ENCODE results near the gene LY86. TPM values are rescaled to one million over a fixed set of nuclear protein-coding genes. Genes with fewer than 3 reads are reported as not detected.

LY86 gene
- total and polyA plus RNA-seq, 9 of the 15 experiments (the other 6 are each of a cell fraction or from before 2014, with no cell fraction given) = 0.08 to 0.20 TPM; not detected in 7

- TF ChIP-seq, protein P1, sequence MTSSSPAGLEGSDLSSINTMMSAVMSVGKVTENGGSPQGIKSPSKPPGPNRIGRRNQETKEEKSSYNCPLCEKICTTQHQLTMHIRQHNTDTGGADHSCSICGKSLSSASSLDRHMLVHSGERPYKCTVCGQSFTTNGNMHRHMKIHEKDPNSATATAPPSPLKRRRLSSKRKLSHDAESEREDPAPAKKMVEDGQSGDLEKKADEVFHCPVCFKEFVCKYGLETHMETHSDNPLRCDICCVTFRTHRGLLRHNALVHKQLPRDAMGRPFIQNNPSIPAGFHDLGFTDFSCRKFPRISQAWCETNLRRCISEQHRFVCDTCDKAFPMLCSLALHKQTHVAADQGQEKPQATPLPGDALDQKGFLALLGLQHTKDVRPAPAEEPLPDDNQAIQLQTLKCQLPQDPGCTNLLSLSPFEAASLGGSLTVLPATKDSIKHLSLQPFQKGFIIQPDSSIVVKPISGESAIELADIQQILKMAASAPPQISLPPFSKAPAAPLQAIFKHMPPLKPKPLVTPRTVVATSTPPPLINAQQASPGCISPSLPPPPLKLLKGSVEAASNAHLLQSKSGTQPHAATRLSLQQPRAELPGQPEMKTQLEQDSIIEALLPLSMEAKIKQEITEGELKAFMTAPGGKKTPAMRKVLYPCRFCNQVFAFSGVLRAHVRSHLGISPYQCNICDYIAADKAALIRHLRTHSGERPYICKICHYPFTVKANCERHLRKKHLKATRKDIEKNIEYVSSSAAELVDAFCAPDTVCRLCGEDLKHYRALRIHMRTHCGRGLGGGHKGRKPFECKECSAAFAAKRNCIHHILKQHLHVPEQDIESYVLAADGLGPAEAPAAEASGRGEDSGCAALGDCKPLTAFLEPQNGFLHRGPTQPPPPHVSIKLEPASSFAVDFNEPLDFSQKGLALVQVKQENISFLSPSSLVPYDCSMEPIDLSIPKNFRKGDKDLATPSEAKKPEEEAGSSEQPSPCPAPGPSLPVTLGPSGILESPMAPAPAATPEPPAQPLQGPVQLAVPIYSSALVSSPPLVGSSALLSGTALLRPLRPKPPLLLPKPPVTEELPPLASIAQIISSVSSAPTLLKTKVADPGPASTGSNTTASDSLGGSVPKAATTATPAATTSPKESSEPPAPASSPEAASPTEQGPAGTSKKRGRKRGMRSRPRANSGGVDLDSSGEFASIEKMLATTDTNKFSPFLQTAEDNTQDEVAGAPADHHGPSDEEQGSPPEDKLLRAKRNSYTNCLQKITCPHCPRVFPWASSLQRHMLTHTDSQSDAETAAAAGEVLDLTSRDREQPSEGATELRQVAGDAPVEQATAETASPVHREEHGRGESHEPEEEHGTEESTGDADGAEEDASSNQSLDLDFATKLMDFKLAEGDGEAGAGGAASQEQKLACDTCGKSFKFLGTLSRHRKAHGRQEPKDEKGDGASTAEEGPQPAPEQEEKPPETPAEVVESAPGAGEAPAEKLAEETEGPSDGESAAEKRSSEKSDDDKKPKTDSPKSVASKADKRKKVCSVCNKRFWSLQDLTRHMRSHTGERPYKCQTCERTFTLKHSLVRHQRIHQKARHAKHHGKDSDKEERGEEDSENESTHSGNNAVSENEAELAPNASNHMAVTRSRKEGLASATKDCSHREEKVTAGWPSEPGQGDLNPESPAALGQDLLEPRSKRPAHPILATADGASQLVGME (CRISPR knock-in tag; IDR thresholded peaks at IDR 0.05) = no peak
- TF ChIP-seq ZNF324 (CRISPR knock-in tag; IDR thresholded peaks at IDR 0.05) (no peak), SIX5 (IDR thresholded peaks at IDR 0.05; ENCODE audit: borderline replicate concordance in 1 of 2, insufficient read depth in 1 of 2, low read depth in 1 of 2, low read length in 2 of 2) (no peak), PCBP2 (IDR thresholded peaks at IDR 0.05; ENCODE audit: low read depth, low read length, poor library complexity, severe bottlenecking) (no peak)
Observed at GRCh38 chr6:6581054-6581453, 7.5 kb upstream of the LY86 start (continued).

DNA sequence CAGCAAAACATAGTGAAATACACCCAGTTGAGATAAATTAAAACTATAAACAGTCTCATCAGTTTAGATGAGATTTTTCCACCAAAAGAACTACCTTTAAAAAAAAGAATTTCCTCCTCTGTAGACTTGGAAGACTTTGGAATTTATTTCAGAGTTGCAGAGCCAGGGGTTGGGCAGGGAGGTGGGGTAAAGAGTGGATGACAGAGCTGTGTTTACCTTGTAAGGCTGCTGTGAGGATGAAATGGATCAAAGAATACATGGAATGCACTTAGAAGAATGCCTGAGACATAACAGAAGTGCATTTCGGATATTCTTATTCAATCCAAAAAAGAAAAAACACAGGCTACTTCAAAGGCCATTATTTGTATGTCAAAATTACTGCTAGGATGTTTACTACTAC is 6.4 kb upstream of the LY86 start:
- WGBS (ENCODE audit: insufficient coverage, low coverage, missing lambda C conversion rate) = 0% methylated on average over 1 of the region's 1 CpG
- TF ChIP-seq ZNF175 (CRISPR knock-in tag; IDR thresholded peaks at IDR 0.05; ENCODE audit: low read depth) (no peak), ASH1L (IDR thresholded peaks at IDR 0.05; ENCODE audit: borderline replicate concordance, low read depth, partially characterized antibody) (no peak), MYC (IDR thresholded peaks at IDR 0.05; ENCODE audit: low read depth, low read length) (no peak), MYC (CRISPR knock-in tag; IDR thresholded peaks at IDR 0.05; ENCODE audit: borderline replicate concordance, low read depth) (no peak), E2F1 (CRISPR knock-in tag; IDR thresholded peaks at IDR 0.05) (no peak), ZNF174 (CRISPR knock-in tag; IDR thresholded peaks at IDR 0.05) (no peak), KLF13 (tag; IDR thresholded peaks at IDR 0.05; ENCODE audit: borderline replicate concordance, low read depth) (no peak)
- TF ChIP-seq, protein P2, sequence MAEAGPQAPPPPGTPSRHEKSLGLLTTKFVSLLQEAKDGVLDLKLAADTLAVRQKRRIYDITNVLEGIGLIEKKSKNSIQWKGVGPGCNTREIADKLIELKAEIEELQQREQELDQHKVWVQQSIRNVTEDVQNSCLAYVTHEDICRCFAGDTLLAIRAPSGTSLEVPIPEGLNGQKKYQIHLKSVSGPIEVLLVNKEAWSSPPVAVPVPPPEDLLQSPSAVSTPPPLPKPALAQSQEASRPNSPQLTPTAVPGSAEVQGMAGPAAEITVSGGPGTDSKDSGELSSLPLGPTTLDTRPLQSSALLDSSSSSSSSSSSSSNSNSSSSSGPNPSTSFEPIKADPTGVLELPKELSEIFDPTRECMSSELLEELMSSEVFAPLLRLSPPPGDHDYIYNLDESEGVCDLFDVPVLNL (CRISPR knock-in tag; IDR thresholded peaks at IDR 0.05; ENCODE audit: low read depth) = no peak

More for the DNA sequence above, 6.4 kb upstream of the LY86 start:
- H4K20me1 ChIP-seq (replicated peaks; ENCODE audit: control insufficient read depth, insufficient read depth, low read length) = no peaks in the 10 kb centered on the region
- no TSS peak for BruUV-seq (replicated peaks)
- H3K36me3 ChIP-seq (ENCODE audit: control insufficient read depth, insufficient read depth, low read length) = no peaks in the 10 kb centered on the region
- no peaks in the 10 kb centered on the region for H3K9me1 ChIP-seq (ENCODE audit: control insufficient read depth, insufficient read depth, low read length)
- ChIA-PET CTCF (ENCODE audit: low intra/inter-chr PET ratio) (no interaction called here), POLR2A (no interaction called here)
- no peak overlapping the region for H3K4me3 ChIP-seq
- no peak overlapping the region for H3K9ac ChIP-seq (ENCODE audit: insufficient read depth in 1 of 2, low read depth in 2 of 2, low read length in 2 of 2)
- intact Hi-C loops (cut with micrococcal nuclease) (no loop called here), in situ Hi-C loops (cut with MboI) (no loop called here)
- no peaks in the 10 kb centered on the region for H3K9me3 ChIP-seq (replicated peaks; ENCODE audit: control insufficient read depth, insufficient read depth, low read depth, low read length)
- peaks cover 6 to 18% of the 10 kb centered on the region in 2 experiments; a peak in 4 of 5 replicates for H3K27me3 ChIP-seq (ENCODE audit: control insufficient read depth in 2 of 2, insufficient read depth in 2 of 2, low read length in 2 of 2)
- H3K4me2 ChIP-seq (ENCODE audit: insufficient read depth, low read length) = no peak overlapping the region
- H2AFZ ChIP-seq (ENCODE audit: low read depth, low read length) = no peak overlapping the region
- DNase-seq (ENCODE audit: extremely low read depth in 1 of 4, low spot score in 3 of 4) (no peak), ATAC-seq (no peak), FAIRE-seq (no peak)
- H3K4me1 ChIP-seq (replicated peaks in 1 of 2; ENCODE audit: control insufficient read depth in 2 of 2, insufficient read depth in 2 of 2, low read length in 2 of 2) = no peaks in the 10 kb centered on the region
- no peaks in the 10 kb centered on the region for H3K79me2 ChIP-seq (ENCODE audit: control insufficient read depth, insufficient read depth, low read length)
- H3K27ac ChIP-seq (ENCODE audit: extremely low read depth, low read depth, low read length) = no peak overlapping the region
